Forelimb muscle (tissue), 1 donor: ENCODE results near the gene CBR3. TPM values are rescaled to one million over a fixed set of nuclear protein-coding genes. Genes with fewer than 3 reads are reported as not detected.
"Not testable (repeated sequence)": the region's sequence is repeated elsewhere in the genome, so short reads cannot be mapped to it uniquely, and the experiment has no call there.

Experiments
- DNase-seq: peaks from one replicate; pipeline ENCODE4 v3.0.0-alpha.2; 2013; ENCODE audit warnings: low read depth
- polyA plus RNA-seq: library from polyadenylated mRNA; unstranded; fragments of 120-200 nt; gene quantifications from one replicate; pipeline ENCODE4 v1.2.1, GENCODE V29; 2013; ENCODE audit not compliant: insufficient read length

CBR3 gene
- polyA plus RNA-seq, 1 donor: 3.2 TPM

DNA sequence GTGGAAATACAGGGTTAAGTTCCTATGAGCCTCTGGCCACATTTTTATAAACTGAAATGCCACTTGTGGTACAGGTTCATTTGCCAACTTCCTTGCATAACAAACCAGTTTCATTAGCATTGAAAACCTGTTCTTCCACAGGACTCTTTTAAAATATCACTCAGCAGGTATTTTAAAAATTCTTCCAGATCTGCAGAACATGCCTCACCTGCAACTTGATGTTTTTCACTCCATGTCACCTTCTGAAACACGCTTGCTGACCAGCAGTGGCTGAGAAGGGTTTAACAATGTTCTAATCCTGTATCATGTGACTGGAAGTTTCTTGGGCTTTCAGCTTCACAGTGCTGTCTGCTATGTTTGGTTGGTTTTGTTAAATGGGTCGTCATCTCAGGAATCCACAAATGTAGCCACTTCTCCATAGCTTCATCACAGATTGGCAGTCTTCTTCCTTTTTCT, 17.6 kb upstream of the CBR3 start:
- no peak for DNase-seq

DNA sequence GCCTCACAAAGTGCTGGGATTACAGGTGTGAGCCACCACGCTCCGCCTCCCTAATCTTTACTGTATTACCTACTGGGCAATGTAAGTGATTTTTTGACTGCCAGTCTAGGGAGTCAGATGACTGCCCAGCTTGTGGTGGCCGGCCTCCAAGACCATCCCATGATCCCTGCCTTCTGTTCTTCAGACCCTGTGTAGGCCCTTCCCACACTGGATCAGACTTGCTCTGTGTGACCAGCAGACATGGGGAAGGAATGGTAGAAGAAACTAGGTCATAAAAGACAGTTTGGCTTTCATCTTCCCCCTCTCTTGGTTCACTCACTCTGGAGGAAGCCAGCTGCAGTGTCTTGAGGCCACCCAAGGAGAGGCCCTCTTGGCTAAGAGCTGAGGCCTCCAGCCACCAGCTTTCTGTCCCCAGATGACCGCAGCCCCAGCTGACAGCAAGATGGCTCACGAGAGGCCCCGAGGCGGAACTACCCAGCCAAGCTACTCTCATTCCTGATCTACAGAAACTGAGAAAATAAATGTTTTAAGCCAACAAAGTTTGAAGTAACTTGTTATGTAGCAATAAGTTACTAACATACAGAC, 14.5 kb upstream of the CBR3 start:
- DNase-seq: no peak

DNA sequence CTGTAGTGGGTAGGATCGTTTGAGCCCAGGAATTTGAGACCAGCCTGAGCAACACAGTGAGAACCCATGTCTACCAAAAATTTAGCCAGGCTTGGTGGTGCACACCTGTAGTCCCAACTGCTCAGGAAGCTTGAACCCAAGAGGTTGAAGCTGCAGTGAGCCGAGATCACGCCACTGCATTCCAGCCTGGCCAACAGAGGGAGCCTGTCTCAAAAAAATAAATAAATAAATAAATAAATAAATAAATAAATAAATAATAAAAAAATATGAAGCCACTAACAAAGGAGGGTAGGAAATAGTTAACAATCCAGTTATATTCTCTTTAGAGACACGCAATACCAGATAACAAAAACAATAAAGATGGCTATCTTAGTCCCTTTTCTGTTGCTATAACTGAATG, 11.9 kb upstream of the CBR3 start:
- no peak for DNase-seq

DNA sequence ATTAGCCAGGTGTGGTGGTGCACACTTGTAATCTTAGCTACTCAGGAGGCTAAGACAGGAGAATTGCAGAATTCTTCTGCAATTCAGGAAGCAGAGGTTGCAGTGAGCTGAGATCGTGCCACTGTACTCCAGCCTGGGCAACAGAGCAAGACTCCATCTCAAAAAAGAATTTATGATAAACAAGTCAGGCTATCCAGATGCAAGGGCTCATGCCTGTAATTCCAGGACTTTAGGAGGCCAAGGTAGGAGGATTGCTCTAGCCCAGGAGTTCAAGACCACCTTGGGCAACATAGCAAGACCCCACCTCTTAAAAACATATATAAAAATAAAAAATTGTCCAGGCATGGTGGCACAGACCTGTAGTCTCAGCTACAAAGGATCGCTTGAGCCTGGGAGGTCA, 10.5 kb upstream of the CBR3 start:
- no peak for DNase-seq

DNA sequence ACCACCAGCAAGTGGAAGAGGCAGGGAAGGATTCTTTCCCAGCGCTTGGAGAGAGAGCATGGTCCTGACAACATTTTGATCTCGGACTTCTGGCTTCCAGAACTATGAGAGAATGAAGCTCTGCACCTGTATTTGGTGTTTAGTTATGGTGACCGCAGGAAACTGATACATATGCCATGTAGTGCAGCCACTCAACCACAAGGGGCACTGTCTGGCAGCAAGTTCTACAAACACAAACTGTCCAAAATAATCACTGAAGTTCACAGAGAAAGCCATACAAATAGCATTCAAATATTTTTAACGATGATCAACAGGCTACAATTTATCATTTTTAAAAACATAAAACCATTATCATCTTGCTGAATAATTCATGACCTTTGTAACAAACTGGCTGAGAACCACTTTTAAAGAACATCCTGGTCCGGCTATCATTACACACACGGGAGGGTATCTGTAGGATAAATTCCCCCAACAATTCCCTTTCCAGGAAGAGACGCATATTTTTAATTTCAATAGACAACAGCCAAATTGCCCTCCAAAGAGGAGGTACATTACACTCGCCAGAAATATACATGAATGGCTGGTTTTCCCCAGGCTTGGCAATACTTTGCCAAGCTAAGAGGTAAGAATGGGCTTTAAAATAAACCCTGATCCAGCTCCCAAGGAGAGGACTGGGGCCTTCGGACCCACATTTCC, 9.2 kb upstream of the CBR3 start:
- no peak for DNase-seq

DNA sequence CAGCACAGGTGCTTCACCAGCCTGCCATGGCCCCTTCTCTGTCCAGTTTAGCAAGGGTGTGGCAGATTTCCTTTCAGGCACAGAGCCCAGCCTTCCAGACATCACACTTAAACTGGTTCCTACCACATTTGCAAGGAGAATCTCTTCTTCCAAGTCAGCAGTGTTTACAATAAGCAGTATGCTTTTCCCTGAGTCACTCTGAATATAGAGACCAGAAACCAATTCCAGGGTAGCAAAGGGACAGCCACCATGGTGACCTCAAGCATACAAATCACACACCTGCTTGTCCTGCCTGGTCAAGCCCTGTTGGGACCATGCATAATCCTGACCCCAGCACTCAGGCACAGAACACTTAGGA, 8.7 kb upstream of the CBR3 start:
- DNase-seq: no peak

DNA sequence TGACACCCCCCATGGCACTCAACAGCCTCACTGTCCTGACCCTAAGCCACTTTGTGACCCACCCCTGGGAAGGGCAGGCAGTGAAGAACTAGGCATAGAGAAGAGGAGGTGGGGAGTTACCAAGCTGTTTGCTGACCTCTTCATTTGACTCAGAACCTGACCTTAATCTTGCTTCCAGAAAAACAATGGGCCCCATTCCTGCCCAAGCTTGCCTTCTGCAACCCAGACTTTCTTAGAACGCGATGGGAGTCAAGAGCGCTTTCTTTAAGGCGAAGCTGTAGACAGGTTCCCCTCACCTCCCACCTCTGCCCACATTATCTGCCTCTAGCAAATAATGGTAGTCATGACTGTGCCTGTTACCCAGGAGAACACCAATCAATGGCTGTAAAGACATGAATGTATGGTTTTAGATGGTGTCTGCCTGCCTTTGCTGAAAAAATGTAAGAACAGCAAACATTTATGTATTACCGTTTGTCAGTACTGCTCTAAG, 8.2 kb upstream of the CBR3 start:
- DNase-seq: no peak

DNA sequence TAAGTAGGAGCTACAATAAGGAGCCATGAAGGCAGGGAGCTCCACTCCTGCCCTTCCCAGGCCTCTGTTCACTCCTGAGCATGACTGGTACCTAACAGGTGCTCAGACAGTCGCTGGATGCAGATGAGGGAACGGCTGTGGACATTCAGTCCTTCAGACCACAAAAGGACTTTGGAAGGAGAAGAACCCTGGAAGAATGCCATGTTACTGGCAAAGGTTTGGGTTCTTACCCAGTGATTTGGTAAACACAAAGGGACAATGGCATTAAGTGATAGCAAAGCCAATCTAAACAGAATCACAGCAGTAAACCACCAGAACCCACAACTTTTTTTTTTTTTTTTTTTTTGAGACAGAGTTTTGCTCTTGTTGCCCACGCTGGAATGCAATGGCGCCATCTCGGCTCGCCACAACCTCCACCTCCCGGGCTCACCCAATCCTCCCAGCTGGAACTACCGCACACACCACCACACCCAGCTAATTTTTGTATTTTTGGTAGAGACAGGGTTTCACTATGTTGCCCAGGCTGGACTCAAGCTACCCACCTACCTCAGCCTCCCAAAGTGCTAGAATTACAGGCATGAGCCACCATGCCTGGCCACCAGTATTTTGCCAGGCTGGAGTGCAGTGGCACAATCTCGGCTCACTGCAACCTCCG, 7.5 kb upstream of the CBR3 start:
- no peak for DNase-seq

DNA sequence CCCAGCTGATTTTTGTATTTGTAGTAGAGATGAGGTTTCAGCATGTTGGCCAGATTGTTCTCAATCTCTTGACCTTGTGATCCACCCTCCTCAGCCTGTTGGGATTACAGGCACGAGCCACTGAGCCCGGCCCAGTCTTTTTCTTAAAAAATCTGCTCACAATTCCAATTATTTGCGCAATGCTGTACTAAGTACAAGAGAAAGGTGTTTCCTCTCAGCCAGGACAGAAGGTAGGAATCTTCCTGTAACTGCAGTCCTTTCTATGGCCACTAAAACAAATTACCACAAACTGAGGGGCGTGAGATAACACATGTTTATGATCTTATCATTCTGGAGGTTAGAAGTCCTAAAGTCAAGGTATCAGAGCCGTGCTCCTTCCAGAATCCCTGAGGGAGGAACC, 6.9 kb upstream of the CBR3 start:
- DNase-seq: no peak

DNA sequence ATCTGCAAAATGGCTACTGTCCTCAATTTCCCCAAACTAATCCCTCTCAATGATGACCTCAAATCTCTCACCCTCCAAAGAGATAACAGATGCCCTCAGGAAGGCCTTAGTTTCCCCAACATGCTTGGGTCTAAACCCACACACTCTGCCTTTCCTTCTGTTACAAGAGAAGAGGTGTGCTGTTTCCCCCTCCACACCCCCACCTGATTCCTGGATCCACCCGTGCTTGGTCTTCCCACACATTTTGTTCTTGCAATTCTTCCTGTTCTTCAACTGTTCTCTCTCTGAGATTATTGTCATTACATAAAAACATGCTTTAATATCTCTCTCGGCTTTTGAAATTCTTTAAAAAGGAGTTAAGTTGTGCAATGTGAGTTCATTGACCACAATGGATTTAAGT, 5.7 kb upstream of the CBR3 start:
- DNase-seq: no peak

DNA sequence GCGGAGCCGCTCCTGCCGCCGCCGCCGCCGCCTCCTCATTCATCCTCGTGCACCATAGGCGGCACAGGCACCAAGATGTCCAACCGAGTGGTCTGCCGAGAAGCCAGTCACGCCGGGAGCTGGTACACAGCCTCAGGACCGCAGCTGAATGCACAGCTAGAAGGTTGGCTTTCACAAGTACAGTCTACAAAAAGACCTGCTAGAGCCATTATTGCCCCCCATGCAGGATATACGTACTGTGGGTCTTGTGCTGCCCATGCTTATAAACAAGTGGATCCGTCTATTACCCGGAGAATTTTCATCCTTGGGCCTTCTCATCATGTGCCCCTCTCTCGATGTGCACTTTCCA, 4.5 kb upstream of the CBR3 start:
- DNase-seq: not testable (repeated sequence)

DNA sequence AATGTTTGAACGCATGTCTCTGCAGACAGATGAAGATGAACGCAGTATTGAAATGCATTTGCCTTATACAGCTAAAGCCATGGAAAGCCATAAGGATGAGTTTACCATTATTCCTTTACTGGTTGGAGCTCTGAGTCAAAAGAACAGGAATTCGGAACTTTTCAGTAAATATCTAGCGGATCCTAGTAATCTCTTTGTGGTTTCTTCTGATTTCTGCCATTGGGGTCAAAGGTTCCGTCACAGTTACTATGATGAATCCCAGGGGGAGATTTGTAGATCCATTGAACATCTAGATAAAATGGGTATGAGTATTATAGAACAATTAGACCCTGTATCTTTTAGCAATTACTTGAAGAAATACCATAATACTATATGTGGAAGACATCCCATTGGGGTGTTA, 4.0 kb upstream of the CBR3 start:
- not testable (repeated sequence) for DNase-seq

DNA sequence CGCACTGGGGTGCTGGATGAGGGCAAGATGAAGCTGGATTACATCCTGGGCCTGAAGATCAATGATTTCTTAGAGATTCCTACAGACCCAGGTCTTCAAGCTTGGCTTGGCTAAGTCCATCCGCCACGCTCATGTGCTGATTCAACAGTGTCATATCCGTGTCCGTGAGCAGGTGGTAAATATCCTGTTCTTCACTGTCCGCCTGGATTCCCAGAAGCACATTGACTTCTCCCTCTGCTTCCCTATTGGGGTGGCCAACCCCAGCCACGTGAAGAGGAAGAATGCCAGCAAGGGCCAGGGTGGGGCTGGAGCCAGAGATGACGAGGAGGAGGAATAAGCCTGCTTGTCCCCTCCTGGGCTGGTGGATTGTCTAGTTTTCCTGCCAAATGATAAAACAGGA, 2.2 kb upstream of the CBR3 start:
- DNase-seq: no peak

DNA sequence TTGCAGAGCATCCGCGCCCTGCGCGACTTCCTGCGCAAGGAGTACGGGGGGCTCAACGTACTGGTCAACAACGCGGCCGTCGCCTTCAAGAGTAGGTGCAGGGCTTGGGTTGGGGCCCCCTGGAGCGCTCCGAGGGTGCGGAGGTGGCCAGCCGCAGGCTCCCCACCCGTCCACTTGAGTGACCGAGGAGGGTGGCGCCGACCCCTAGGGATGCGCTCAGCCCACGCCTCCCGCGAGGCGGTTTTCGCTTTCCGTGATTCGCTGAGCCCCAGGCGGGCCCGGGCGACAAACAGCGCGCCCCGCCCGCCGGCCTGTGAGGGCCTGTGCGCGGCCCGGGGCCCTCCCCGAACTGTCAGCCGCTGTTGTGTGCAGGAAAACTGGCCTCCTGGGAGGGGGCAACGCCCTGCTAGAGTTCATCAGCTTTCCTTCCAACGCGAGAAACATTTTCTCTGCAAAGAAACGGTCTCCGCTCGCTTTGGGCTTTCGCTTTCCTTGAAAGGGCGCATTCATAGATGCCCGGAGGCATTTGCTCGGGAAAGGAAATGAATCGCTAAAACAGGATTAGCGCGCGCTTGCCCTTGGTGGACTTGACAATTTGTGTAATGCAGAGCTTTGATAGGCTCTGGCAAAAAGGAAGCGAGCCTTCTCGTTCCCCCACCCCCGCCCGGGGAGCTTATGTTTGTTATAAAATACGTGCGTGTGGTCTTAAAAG, 668 bp downstream of the CBR3 start:
- no peak for DNase-seq

DNA sequence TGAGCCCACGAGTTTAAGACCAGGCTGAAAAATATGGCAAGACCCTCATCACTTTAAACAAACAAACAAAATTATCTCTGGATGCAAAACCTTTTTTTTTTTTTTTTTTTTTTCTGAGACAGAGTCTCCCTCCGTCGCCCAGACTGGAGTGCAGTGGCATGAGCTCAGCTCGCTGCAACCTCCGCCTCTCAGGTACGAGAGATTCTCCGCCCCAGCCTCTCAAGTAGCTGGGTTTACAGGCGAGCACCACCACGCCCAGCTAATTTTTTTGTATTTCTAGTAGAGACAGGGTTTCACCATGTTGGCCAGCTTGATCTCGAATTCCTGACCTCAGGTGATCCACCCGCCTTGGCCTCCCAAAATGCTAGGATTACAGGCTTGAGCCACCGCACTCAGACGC, 4.9 kb downstream of the CBR3 start:
- not testable (repeated sequence) for DNase-seq

DNA sequence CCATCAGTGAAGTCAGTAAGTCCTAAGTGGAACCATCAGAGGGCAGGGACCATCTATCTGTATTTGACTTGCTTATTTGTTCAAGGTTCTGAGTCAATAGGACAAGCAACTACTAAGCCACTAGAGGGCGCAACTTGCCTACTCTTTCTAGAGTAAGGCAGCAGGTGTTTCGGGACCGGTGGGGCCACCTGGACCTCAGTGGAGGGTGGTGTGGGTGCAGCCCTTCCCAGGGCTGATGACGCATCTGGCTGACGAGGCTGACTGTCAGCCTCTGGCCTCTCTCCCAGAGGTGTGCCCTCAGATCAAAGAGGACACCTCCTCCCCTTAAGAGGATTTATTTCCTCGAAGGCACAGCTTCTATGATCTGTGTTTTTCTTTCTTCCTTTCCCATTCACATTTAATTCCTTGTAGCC, 6.6 kb downstream of the CBR3 start:
- DNase-seq: no peak

DNA sequence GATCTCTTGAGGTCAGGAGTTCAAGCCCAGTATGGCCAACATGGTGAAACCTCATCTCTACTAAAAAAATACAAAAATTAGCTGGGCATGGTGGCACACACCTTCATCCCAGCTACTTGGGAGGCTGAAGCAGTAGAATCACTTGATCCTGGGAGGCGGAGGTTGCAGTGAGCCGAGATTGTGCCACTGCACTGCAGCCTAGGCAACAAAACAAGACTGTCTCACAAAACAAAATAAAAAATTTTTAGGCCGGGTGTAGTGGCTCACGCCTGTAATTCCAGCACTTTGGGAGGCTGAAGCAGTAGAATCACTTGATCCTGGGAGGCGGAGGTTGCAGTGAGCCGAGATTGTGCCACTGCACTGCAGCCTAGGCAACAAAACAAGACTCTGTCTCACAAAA, 9.4 kb downstream of the CBR3 start:
- not testable (repeated sequence) for DNase-seq

DNA sequence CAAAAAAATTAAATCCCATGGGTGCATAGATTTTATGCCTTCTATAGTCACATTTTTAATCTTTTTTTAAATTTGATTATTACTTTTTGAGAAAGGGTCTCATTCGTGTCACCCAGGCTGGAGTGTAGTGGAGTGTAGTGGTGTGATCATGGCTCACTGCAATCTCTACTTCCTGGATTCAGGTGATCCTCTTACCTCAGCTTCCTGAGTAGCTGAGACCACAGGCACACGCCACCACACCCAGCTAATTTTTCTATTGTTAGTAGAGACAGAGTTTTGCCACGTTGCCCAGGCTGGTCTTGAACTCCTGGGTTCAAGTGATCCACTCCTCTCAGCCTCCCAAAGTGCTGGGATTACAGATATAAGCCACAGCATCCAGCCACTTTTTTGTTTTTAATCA, 10.4 kb downstream of the CBR3 start:
- DNase-seq: no peak

DNA sequence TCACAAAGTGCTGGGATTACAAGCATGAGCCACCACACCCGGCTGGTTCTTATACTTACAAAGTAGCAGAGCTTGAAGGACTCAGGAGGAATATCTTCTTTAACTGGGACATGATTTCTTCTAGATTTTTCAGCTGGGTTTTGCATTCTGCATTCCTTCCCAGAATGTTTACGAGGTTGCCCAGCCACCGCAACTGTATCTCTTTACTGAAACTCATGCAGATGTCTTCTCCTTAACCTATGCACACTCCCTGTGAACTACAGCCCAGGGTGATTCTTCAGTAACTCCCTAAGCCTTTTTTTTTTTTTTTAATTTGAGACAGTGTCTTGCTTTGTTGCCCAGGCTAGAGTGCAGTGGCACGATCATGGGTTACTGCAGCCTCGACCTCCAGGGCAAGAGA, 13.0 kb downstream of the CBR3 start:
- no peak for DNase-seq

DNA sequence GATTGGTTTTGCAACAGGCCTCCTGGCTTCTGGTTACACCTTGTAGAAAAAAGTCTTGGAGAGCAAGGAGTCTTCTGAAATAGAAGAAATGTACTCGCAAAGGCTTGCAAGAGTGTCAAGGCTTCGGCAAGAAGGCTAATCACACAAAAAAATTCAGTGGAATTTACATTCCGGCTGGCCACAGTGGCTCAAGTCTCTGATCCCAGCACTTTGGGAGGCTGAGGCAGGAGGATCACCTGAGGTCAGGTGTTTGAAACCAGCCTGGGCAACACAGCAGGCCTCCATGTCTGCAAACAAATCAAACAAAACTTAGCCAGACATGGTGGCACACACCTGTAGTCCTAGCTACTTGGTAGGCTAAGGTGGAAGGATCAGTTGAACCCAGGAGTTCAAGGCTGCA, 14.0 kb downstream of the CBR3 start:
- DNase-seq: no peak

DNA sequence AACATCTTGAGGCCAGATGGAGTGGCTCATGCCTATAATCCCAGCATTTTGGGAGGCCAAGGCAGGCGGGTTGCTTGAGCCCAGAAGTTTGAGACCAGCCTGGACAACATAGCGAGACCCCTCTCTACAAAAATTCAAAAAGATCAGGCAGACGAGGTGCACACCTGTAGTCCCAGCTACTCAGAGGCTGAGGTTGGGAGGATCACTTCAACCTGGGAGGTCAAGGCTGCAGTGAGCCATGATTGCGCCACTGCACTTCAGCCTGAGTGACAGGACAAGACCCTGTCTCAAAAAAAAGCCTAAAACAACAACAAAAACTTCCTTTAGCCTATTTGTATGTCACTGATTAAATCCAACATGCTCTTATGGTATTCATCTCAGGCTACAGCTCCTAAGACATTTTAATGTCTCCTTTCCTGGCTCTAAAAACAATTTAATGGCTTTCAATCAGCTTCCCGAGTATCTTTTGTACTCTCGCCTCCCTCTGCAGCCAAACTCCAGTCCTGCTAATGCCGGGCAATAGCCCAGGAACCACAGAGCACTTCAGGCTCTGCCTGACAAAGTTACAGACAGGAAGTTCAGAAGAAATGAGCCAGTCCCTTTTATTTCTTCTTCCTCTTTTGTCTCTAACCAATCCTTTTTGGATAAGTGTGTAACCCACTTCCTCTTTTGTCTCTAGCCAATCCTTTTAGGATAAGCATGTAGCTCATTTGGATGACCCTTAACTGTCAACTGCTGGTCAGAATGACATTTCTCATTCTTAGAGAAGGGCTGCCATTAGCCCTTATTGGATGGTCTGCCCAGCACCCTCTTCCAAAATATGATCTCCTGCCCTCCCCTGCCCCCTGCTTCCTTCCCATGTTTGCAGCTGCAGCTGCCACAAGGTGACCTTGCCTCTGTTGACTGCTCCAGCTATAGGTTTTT, 15.2 kb downstream of the CBR3 start:
- no peak for DNase-seq
